ENCODE measurements around the gene PKP3. TPM values are rescaled to one million over a fixed set of nuclear protein-coding genes. Genes with fewer than 3 reads are reported as not detected.

Gene PKP3
- total and polyA plus RNA-seq, 9 of the 15 experiments (the other 6 are each of a cell fraction or from before 2014, with no cell fraction given), result 0.11 to 110 (median 30.7) TPM

DNA sequence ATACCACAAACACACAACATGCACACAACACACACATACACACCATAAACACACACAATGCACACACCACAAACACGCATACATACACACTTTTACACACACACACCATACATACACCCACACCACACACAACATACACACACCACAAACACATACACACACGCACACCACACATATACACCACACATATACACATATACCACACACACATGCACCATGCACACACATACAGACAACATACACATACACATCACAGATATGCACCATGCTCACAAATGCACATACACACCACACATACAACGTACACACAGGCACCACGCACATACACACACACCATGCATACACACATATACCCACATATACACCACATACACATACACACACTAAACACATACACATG, 36.4 kb upstream of the PKP3 start (continued):
- TF ChIP-seq ZNF146 (CRISPR knock-in tag; IDR thresholded peaks at IDR 0.05; ENCODE audit: unreplicated experiment), result no peak
- TF ChIP-seq ARHGAP35 (IDR thresholded peaks at IDR 0.05; ENCODE audit: partially characterized antibody), result peak; percentile 57
- 0 out of 2 replicates have a peak, but pooled peaks have one; percentile 52 for TF ChIP-seq HLTF (IDR thresholded peaks at IDR 0.05)
- TF ChIP-seq PHF20 (IDR thresholded peaks at IDR 0.05; ENCODE audit: partially characterized antibody), result peak; percentile 55
- TF ChIP-seq KDM1A (IDR thresholded peaks at IDR 0.05), result 0 out of 4 replicates have a peak, but pooled peaks of 1 of the 2 experiments have one; percentile 59
- TF ChIP-seq SUPT5H (IDR thresholded peaks at IDR 0.05), result peak; percentile 41; the same call in 1 of the 2 replicates
- TF ChIP-seq HDAC1 (IDR thresholded peaks at IDR 0.05), result peak in 1 of 2 experiments; percentile 55; a peak in 1 of 4 replicates
- no peak for TF ChIP-seq ZNF584 (CRISPR knock-in tag; IDR thresholded peaks at IDR 0.05; ENCODE audit: low read depth)
- TF ChIP-seq, protein P1, sequence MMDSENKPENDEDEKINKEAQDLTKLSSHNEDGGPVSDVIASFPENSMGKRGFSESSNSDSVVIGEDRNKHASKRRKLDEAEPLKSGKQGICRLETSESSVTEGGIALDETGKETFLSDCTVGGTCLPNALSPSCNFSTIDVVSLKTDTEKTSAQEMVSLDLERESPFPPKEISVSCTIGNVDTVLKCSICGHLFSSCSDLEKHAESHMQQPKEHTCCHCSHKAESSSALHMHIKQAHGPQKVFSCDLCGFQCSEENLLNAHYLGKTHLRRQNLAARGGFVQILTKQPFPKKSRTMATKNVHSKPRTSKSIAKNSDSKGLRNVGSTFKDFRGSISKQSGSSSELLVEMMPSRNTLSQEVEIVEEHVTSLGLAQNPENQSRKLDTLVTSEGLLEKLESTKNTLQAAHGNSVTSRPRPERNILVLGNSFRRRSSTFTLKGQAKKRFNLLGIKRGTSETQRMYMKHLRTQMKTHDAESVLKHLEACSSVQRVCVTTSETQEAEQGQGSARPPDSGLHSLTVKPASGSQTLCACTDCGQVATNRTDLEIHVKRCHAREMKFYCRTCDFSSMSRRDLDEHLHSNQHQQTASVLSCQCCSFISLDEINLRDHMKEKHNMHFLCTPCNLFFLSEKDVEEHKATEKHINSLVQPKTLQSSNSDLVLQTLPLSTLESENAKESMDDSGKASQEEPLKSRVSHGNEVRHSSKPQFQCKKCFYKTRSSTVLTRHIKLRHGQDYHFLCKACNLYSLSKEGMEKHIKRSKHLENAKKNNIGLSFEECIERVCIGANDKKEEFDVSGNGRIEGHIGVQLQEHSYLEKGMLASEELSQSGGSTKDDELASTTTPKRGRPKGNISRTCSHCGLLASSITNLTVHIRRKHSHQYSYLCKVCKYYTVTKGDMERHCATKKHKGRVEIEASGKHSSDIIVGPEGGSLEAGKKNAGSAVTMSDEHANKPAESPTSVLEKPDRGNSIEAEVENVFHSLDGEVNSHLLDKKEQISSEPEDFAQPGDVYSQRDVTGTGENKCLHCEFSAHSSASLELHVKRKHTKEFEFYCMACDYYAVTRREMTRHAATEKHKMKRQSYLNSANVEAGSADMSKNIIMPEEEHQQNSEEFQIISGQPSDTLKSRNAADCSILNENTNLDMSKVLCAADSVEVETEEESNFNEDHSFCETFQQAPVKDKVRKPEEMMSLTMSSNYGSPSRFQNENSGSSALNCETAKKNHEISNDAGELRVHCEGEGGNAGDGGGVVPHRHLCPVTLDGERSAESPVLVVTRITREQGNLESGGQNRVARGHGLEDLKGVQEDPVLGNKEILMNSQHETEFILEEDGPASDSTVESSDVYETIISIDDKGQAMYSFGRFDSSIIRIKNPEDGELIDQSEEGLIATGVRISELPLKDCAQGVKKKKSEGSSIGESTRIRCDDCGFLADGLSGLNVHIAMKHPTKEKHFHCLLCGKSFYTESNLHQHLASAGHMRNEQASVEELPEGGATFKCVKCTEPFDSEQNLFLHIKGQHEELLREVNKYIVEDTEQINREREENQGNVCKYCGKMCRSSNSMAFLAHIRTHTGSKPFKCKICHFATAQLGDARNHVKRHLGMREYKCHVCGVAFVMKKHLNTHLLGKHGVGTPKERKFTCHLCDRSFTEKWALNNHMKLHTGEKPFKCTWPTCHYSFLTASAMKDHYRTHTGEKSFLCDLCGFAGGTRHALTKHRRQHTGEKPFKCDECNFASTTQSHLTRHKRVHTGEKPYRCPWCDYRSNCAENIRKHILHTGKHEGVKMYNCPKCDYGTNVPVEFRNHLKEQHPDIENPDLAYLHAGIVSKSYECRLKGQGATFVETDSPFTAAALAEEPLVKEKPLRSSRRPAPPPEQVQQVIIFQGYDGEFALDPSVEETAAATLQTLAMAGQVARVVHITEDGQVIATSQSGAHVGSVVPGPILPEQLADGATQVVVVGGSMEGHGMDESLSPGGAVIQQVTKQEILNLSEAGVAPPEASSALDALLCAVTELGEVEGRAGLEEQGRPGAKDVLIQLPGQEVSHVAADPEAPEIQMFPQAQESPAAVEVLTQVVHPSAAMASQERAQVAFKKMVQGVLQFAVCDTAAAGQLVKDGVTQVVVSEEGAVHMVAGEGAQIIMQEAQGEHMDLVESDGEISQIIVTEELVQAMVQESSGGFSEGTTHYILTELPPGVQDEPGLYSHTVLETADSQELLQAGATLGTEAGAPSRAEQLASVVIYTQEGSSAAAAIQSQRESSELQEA (IDR thresholded peaks at IDR 0.05; ENCODE audit: low read depth), result peak; percentile 21; the same call in 1 of the 2 replicates
- 0 out of 2 replicates have a peak, but pooled peaks have one; percentile 41 for TF ChIP-seq BCOR (IDR thresholded peaks at IDR 0.05)
- no peak for TF ChIP-seq DACH1 (IDR thresholded peaks at IDR 0.05; ENCODE audit: partially characterized antibody)
- TF ChIP-seq POLR2B (IDR thresholded peaks at IDR 0.05; ENCODE audit: low read depth, partially characterized antibody), result peak; percentile 50

Measured in K562 (cell line).